HG03280 (cell line): ENCODE measurements around the gene AMOTL2.

Experiments used
- ATAC-seq: cut with Tn5 transposase; IDR thresholded peaks from one replicate; pipeline ENCODE4 v1.9.1; 2021; ENCODE audit warnings: mild to moderate bottlenecking, moderate library complexity; ENCODE audit not compliant: unreplicated experiment

The AMOTL2 gene

DNA sequence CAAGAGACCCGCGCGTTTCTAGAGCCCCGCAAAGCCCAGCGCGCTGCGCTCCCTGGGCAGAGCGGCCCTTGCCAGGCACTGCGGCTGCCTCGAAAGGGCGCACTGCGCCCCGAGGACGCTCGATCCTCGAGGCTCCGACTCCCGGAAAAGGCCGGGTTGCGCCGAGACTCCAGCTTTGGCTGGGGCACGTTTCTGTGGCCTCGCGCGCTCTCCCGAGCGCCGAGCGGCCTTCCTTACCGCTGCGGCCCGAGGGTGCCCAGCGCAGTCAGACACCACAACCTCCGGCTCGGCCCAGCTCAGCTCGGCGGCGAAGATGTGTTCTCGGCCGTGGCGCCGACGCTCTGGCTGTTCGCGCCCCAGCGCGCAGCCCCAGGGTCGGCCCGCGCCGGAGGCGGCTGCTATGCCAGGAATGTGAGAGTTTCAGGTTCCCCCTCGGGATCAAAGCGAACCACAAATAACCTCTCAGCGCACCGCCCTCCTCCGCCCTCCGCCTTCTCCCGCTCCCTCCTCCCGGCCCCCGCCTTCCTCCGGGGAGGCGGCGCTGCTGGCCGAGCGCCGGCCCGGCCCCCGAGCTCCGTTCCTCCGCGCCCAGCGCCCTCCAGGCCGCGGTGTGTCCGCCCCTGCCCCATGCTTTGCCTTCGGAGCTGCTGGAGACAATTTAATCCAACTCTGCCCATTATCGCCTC is at the start of gene AMOTL2:
TSS of gene AMOTL2 (minus strand) at position 343 of the 686 bp plus-strand sequence. CDS start 3,014 bp downstream, outside the sequence.
- ATAC-seq, result no peak

- no peak for ATAC-seq
These were observed 48.9 kb upstream of the AMOTL2 start for GRCh38 chr3:134423153-134423552.

DNA sequence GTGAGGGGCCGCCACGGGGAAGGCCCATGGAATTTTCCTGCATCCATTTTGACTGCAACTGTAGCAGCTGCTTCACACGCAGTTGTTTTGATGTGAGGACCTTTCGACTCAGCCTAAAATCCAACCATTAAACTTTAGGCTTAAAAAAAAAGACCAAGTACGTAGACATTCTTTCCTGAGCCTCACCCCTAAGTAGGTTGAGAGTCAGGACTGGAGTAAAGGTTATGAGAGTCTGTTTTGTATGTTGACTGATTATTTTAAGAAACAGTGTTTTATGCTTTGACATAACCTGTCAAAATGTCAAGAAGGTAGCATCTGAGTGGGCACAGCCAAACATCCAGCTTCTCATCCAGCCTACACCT is 45.7 kb upstream of the AMOTL2 start:
- ATAC-seq, result no peak

DNA sequence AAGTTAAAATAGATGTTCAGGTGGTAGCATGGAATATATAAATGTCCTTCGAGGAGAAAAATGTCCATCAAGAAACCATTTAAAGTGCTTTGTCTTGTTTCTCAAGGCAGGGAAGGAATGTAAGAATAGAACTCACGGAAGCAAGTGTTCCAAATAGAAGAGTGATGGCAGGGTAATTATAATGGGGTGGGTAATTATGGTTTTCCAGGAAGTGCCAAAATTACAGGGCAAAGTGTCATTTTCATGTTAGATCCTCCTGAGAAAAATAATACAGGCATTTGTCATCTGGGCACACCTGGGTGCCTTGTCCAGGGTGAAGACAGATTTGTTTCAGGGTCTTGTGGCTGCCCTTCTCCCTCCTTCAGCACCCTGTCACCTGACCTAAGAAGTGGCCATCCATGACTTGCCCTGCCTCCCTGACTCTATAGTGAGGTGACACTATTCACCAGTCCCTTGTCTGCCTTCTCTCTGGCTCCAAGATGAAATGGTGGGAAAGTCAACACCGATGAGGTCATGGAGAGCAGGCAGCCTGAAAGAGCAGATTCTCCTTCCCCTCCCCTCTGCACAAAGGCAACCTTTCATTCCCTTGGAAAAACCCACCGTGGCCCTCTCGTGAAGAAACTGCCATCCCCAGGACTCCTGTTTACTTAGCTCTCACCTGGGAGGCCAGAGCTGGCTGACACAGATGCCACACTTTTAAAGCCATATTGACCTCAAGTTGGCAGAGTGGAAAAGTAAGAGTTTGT is 45.1 kb upstream of the AMOTL2 start:
- no peak for ATAC-seq

DNA sequence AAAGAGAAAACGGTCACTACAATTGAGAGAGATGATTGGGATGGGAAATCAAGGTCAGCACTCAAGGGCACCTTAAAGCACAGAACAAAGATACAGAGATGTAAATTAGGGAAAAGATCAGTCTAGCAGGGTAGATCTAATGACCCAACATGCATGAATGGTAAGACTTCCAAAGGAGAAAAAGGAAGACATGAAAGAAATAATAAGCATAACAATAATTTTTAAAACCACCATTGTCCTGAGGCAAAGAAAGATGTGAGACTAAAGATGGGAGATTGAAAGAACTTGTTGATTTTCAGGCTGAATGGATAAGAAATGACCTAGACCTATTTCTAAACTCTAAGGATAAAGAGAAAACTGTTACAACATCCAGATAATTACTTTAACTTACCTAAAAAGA is 34.8 kb upstream of the AMOTL2 start:
- ATAC-seq, result no peak

DNA sequence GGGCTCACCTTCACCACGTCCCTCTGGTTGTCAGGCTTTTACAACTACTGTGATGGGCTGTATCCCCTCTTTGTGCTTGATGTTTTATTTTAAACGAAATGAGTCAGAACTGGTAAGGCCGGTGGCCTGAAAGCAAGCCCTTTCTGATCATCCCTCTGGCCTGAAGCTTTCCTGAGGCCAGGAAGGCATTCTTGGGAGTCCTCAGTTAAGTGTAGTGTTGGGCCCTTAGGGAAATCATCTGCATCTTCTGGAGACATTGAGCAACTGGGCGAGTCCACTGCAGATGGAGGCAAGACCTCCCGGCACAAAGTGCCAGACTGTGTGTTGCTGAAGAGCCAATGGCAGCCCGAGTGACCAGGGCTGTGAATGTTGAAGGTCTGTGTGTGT is 33.0 kb upstream of the AMOTL2 start:
- no peak for ATAC-seq

DNA sequence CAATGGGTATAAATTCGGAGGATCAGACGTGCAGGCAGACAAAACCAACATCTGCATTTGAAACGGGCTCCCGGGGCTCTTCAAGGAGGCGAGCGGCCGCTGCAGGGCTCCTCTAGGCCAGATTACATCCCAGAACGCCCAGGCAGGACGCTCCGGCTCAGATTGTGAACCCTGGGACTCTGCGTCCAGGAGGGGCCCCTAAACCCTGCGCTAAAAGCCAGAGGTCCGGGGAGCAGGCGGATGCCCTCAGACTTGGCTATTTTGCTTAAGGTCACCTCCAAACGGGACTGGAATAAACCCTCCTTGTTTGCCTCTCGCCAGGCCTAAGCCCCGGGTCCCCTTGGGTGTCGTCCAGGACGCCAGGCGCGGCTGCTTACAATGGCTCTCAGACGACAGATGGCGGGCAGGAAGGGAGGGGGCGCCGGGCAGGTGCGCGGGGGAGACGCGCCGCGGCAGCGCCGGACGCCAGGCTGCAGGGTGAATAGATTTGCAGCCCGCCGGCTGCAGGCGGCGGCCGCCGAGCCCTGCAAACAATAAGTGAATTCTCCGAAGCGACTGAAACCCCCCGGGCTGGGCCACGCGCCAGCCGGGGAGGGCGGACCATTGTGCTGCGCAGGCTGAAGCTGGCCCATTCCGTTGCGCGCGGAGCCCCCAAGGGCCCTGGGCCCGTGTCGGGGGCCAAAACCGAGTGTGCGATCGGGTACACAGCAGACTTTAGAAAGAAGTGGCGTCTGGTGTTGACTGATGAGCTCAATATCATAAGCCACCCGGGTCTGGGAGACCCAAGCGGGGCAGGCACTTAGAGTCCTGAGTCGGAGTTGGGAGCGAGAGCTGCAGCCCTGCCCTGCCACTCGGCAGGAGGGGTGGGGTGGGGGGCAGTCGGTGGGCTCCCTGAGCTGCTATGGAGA is 32.3 kb upstream of the AMOTL2 start:
- ATAC-seq, result no peak

DNA sequence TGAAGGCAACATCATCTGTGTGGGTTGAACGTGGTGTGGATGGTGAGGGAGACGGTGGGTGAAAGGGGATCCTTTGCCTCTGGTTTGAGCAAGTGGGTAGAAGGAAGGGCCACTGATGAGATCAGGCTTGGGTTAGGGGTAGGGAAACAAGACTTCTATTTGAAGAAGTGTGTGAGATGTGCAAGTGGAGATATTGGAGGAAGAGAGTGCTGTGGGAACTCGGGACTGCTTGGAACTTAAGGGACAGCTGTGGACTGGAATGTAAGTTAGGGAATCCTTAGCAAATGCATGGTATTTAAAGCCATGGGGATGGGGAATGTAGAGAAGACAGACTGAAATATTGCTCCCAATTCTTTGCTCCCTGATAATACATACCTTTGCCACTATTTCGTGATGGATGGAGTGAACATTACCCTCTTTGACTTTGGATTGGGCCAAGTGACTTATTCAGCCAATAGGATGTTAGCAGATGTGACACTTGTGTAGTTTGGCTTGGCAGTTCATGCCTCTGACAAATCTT is 30.2 kb upstream of the AMOTL2 start:
- no peak for ATAC-seq

- ATAC-seq, result no peak
These were observed 23.5 kb upstream of the AMOTL2 start for GRCh38 chr3:134397755-134398154.

DNA sequence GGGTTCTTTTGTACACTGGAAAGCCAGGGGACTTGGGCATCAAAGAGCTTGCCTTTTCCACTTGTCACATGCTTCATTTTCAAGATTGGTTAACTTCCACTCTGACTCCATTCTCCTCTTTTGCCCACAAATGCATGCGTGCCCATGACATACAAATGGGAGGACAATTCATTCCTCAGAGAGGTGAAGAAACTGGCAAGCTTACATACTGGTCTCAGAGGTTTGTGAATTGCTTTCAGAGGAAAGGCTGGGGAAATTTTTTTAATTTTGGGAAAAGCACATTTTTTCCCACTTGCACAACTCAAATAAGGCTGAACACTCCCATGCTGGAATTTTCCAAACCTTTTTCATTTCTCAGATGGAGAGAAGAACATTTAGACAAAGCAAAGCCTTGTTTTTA is 20.9 kb upstream of the AMOTL2 start:
- ATAC-seq, result no peak

GRCh38 chr3:134394380-134394779 is 20.1 kb upstream of the AMOTL2 start:
- ATAC-seq, result no peak

GRCh38 chr3:134393074-134393473 is 18.8 kb upstream of the AMOTL2 start:
- ATAC-seq, result no peak

DNA sequence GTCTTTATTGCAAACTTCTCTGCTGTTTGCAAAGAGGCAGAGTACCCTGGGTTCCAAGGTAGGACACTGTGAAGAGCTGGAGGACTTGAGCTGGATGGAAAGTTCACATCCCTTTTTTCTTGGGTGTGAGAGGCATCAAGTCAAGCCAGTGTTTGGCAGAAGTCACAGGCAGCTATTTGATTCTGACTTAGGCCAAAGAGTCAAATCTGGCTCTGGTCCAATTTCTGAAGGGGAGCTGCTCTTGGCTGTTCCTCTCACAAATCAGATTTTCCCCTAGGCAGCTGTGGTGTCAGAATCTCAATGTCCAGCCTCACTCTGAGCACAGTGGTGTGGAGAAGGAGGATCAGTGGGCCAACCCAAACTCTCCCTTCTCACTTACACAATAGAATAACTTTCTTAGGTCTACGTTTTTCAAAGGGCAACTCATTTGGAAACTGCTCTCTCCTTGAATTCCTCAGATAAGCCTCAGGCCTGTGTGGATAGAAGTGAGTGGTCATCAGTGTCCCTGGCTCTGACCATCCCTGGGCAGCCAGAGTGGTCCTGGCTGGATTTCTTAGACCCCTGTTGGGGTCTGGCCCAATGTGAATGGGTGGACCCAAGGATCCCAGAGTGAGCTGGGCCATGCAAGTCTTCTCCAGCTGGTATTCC is 18.2 kb upstream of the AMOTL2 start:
- ATAC-seq, result no peak

DNA sequence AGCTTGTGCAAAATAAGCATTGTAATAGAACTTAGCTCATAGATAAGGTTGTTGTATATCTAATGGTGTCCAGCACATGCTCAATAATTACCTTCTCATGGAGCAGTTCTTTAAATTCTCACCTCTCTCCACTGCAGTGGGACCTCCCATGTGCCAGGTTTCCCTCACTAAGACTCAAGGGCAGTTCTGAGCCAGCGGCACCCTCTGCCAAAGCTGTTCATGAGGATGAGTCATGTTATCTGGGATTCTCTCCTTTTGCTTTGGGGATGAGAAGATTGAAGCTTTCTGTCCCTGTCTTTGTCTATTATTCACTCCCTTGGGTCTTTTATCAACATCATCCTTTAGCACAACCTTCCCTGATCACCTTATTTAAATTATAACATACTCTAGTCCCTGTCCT is 15.6 kb upstream of the AMOTL2 start:
- no peak for ATAC-seq

DNA sequence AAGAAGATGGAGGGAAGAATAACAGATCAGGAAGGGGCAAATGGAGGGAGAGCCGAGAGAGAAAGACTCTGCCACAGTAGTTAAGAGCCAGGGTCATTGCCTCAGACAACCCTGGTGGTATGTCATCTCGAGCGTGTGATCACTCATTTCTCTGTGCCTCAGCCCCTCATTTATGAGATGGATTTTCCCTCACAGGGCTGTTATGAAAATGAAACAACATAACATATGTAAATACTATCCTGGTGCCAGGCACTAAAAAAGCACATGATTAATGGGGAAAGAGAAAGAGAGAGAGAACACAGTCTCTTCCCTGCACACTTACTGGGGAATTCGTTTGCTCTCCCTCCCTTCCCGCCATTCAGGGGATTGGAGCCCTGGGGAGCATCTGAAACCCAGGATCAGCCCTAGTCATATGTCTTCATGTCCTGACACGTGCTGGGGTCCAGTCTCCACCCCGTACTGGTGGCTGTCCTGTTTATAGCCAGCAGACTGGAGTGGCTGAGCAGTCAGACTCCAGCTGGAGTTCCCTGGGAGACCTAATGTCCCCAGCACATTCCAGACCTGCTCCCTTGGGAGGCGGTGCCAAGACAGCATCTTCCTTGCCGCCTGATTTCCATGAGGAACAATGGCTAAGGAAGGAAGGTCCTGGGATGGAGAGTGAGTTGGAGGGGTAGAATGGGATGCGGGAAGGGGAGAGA is 14.7 kb upstream of the AMOTL2 start:
- ATAC-seq, result no peak

GRCh38 chr3:134388292-134388691 is 14.0 kb upstream of the AMOTL2 start:
- ATAC-seq, result no peak

- ATAC-seq, result no peak
These were observed 13.0 kb upstream of the AMOTL2 start for GRCh38 chr3:134387293-134387692.

- no peak for ATAC-seq
These were observed 10.7 kb upstream of the AMOTL2 start for GRCh38 chr3:134384963-134385362.

- ATAC-seq, result no peak
These were observed 7.7 kb upstream of the AMOTL2 start for GRCh38 chr3:134381831-134382442.

DNA sequence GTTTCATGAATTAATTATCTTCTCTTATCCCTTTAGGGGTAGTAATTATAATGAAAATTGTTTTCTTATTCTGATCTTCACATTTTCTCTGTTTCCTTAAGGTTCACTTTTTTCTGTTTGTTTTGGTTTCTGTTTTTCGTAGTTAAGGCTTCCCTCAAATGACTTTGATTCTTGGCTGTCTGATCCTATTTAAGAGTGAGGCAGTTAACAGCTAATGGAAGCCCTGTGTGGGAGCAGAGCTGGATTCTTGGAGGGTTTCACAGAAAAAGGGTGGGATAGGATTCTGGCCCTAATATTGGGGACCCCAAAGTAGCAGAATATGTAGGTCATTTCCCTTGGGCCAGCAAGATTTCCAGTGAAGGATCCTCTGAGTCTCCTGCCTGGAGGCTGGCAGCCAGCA is 6.8 kb upstream of the AMOTL2 start:
- ATAC-seq, result no peak
